Activated CD4-positive, alpha-beta T cell treated with anti-CD3 and anti-CD28 coated beads, Interleukin-2, amount 50 U/mL, for 16 hours (primary cell): ENCODE results near the gene ROBO1.
"Not testable (repeated sequence)": the region's sequence is repeated elsewhere in the genome, so short reads cannot be mapped to it uniquely, and the experiment has no call there.

Experiments used
- DNase-seq: peaks from one replicate; pipeline ENCODE4 v3.0.0-alpha.2; 2020

Gene ROBO1

DNA sequence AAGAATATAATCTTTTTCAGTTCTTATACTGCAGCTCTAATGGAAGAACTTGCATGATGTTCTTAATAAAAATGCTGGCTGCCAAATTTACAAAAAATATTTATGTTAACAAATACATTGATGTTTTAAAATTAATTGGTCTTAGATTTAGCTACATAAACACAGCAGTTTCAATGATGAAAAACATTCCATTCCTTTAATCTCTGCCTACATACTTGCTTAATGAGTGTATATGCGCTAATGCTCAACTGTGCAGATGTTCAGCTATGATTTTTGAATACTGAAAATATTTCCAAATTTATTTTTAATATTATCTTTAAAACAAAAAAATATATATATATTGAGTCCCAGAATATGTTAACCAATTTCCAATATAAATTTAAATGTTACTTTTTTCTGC, 867.4 kb downstream of the ROBO1 start:
- no peak for DNase-seq

DNA sequence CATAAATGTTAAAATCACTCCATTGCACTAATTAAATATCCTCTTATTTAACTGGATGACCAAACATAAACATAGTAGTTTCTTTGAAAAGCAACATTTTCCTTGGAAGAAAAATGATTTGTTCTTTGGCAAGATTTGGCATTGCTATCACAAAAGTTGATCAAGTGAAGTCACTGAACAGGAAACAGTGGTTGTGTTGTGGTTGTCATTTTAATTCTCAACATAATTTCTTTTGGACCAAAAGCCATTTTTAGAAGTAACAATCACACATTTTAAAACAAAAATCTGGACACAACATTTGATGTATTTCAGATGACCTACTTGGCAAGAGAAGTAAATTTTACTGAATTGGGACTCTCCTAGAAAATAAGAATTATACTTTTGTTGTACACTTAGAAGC, 872.3 kb downstream of the ROBO1 start:
- DNase-seq: no peak

DNA sequence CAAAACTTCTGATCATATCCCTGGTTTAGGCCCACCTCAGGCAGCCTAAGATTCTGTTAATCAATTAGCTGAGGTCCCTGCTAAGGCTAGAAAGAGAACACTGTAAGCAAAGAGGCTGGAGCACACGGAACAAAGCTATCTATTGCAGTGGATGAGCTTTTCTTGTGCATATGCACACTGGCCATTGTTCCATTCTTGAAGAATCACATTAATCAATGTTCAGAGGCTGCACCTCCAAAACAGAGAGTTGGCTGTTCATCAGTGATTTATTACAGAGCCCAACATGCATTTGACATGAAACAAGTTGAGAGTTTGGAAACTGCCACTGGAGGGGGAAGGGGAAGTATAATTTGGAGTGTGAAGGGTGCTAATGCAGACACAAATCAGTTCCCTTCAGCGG, 873.0 kb downstream of the ROBO1 start:
- DNase-seq: no peak

DNA sequence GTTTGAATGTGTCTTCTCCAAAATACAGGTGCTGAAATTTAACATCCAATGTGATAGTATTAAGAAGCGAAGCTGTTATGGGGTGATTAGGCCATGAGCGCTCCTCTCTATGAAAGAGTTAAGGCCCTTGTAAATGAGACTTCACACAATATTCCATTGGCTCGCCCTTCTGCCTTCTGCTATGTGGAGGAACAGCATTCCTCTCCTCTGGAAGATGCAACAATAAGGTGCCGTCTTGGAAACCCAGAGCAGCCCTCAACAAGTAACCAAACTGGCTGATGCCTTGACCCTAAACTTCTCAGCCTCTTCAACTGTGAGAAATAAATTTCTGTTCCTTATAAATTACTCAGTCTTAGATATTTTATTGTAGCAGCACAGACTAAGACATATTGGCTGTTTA, 874.6 kb downstream of the ROBO1 start:
- DNase-seq: no peak

DNA sequence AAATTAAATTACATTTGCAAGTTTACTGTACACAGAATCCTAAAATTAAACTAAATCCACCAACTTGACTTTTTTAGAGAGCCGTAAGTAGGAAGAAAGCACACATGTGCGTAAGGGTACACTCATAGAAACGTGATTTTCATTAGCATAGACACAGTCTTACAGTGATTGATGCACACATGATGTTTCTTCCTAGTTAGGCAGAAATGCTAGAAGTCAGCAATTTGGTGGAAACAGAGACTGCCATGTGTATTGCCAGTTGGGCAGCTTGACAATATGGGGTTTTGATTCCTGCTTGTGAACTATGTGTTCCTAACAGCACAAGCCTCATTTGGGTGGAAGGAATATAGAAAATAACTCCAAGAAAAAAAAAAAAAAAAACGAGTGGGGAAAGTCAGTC, 878.5 kb downstream of the ROBO1 start:
- no peak for DNase-seq

DNA sequence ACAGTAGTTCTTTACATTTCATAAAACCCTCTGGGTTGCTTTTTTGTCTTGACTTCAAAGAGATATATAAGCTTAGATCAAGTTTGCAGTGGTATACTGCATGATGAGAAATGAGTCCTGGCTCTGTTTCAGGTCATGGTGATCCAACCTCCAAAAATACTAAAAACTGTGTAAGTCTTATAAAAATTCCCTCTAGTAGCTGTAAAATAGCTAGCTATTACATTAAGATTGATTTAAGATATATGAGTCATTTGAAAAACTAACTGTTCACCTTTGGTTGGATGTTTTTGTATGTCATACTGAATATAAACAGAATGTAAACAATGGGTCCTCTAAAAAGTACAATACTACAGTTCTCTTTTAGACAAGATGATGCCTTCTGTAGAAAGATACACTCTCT, 879.2 kb downstream of the ROBO1 start:
- DNase-seq: no peak

- DNase-seq: no peak
Observed at GRCh38 chr3:78887547-78888011, 880.2 kb downstream of the ROBO1 start.

- DNase-seq: no peak
Observed at GRCh38 chr3:78887029-78887428, 880.8 kb downstream of the ROBO1 start.

DNA sequence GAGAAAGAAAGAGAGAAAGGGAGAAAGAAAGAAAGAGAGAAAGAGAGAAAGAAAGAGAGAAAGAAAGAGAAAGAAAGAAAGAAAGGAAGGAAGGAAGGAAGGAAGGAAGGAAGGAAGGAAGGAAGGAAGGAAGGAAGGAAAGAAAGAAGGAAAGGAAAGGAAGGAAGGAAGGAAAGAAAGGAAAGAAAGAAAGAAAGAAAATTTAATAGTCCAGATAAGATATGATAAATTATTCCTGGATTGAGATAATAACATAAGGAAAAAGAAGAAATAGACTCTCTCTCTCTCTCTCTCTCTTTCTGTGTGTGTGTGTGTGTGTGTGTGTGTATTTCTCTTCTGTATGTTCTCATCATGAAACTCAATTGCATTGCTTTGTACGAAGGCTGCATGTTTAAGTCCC, 883.2 kb downstream of the ROBO1 start:
- not testable (repeated sequence) for DNase-seq

DNA sequence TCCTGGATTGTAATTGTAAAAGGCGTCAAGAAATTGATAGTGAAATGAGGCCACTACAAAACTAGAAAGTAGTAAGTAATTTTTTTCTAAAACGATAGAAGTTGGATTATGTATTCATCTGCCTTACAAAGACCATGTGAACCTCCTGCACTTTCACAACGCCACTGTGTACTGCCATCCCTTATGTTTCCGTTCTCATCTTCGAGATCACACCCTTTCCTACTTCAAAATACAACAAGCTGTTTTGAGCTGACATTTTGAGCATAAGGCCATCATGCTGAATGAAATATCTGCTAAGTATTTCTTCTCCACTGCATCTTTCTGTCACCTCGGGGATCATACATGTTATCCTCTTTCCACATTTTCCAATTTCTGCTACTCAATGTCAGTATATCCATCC, 885.5 kb downstream of the ROBO1 start:
- no peak for DNase-seq

DNA sequence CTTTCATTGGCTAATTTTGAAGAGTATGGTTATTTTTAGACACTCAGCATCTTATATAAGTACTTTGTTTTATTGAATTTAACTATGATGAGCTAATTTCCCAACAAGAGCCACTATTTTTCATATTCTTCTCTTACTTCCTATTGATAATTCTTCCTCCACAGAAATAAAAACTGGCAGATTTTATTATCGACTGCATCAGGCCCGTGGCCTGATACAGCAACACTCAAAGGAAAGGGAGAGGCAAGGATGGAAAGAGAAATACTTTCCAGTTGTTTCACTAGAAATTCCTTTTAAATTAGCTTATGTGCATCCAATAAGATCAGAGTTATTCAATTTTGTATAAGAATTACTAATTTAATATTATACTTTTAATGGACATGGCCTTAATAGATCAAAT, 886.3 kb downstream of the ROBO1 start:
- DNase-seq: no peak

DNA sequence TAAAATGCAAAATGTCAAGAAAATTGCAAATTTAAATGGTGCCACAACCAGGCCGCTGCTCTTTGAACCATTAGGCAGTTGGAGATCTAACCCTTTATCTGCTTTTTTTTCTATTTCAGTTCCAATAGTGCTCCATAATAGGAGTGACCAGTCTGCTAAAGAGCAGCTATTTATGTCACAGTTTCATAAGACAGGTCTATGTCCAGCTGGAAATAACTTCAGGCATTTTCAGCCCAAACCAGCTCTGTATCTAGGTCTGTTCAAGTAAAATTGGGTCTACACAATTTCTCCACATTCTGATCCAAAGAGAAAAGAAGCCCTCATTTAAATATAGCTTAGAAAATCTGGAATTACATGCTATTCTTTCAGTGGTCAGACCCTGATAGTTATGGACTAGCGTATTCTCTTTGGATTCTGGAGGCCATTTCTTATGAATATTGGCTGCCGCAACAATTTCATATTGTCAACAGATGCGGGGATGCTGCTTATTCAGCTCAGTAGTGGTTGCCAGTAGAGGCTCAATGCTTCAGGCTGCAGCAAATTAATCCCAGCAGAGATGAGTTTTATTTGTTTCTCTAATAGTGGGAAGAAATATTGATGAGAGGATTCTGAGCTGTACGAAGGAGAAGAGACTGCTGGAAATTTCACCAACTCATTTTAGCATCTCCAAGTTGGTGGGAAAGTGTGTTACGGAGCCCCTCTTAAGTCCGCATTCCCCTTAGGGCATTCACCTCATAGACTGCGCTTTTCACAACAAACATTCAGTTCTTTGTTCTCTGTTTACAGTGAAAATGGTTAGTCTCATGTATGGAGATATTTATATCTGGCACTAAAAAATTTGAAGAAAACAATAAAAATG, 887.0 kb downstream of the ROBO1 start:
- DNase-seq: no peak

- no peak for DNase-seq
Observed at GRCh38 chr3:78879295-78879860, 888.4 kb downstream of the ROBO1 start.

- no peak for DNase-seq
Observed at GRCh38 chr3:78878789-78879188, 889.0 kb downstream of the ROBO1 start.

GRCh38 chr3:78878011-78878410, 889.8 kb downstream of the ROBO1 start:
- DNase-seq: no peak

GRCh38 chr3:78875851-78876250, 891.9 kb downstream of the ROBO1 start:
- DNase-seq: no peak

DNA sequence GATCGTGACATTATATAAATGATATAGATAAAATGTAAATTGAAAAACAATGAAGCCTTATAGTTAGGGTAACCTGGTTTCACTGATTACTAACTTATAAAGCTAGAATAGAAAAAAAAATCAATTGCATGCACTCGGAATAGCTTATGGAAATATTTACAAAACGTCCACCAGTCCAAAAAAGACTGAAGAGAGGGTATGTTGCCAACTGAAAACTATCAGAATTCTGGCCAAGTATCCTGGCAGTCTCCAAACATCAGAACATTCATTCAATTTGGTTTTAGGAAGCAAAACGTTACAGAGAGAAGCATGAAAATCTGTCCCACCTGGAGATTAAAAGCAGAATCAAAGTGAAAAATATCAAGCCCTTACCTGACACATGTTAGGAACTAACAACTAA, 892.4 kb downstream of the ROBO1 start:
- DNase-seq: no peak

GRCh38 chr3:78873641-78874040, 894.2 kb downstream of the ROBO1 start:
- no peak for DNase-seq

- DNase-seq: no peak
Observed at GRCh38 chr3:78872195-78872594, 895.6 kb downstream of the ROBO1 start.

DNA sequence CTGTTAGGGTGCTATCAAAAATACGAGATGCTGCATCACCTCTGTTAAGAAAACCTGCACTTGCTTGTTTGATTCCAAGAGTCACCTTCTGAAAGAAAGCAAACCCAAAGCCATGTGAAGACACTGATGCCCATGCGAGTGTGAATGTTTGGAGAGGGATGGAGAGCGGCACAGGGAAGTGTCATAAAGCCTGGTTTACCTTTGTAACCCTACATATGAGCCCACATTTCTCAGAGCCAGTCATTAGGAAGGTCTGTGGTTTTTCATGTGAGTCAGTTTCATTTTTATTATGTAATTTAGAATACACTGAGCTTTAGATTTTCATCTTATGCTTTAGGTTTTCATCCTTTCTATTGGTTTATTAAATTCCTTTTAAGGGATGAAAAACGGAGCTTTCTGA, 896.8 kb downstream of the ROBO1 start:
- no peak for DNase-seq

DNA sequence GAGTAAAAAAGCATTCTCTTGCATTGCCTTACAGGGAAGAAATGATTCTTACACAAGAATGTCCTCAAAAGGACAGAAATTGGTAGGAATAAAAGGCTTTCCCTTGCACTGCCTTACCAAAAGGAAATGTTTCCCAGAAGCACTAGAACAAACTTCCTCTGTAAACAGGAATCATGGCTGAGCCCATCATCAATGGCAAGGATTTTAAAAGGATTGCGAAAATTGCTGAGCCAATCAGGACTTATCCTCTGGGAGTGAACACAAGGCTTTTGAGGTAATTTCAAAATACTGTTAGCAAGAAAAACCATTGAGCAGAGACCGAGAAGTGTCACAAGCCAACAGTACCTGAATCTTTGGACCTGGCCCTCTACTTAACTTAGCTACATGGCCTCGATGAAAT, 897.3 kb downstream of the ROBO1 start:
- no peak for DNase-seq

- no peak for DNase-seq
Observed at GRCh38 chr3:78868570-78868969, 899.2 kb downstream of the ROBO1 start.

DNA sequence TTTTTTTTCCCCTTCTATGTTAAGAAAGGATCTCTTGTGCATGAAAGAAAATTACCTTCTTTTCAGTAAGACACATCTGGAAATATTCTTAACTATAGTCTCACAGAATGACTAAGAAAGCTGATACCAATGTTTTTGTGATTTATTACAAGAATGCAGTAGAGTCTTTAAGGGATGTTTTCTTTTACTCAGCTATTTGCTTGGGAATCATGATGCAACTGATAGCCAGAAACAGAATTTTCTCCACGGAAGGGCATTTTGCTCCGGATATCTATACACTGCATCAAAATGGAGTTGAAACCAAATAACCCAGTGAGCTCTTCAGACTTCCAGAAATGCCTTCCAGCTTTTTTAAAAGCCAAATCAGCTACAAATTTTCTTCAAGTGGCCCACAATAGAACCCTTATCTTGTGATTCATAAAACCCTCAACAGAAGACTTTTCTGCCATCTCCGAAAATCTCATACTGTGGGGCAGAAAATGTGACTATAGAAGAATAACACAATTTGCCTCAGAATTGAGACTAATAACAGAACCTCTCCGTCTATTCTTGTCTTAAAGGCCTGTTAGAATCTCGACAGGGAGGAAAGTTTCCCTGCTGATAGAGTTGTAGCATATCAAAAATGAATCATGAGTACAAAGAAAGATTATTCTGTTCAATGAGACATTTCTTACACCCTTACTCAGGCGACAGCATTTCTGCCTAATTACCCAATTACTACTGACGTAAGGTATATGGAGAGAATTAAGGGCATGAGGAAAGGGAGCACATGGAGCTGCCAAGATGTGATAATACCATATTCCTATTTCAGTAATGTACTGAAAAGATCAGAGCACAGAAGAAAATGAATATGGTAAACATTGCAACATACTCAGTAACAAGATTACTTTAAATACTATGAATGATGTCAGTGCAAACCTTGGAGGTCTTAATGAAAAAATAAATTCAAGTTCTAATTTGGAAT, 900.1 kb downstream of the ROBO1 start:
- DNase-seq: no peak
